ENCODE results near the gene FAT2. TPM values are rescaled to one million over a fixed set of nuclear protein-coding genes. Genes with fewer than 3 reads are reported as not detected.

The FAT2 gene
- polyA plus RNA-seq, 1 donor = 0.66 TPM

GRCh38 chr5:151553130-151553670 is 37.9 kb downstream of the FAT2 start:
- no peak for DNase-seq

- no peak for DNase-seq
Measured at GRCh38 chr5:151551985-151552384, 39.1 kb downstream of the FAT2 start.

GRCh38 chr5:151550146-151550545 is 41.0 kb downstream of the FAT2 start:
- DNase-seq = no peak

- no peak for DNase-seq
Measured at GRCh38 chr5:151549713-151550112, 41.4 kb downstream of the FAT2 start.

- no peak for DNase-seq
Measured at GRCh38 chr5:151547364-151547763, 43.8 kb downstream of the FAT2 start.

- no peak for DNase-seq
Measured at GRCh38 chr5:151541571-151541970, 49.6 kb downstream of the FAT2 start.

Other genes starting within 250 kb of the FAT2 start
- gene SLC36A2, start 243.8 kb downstream of the FAT2 start, polyA plus RNA-seq (ENCODE audit: insufficient read length) = 0.49 TPM
- gene SLC36A1, start 143.7 kb downstream of the FAT2 start, polyA plus RNA-seq (ENCODE audit: insufficient read length) = 21.6 TPM
- gene SPARC, start 95.6 kb upstream of the FAT2 start, polyA plus RNA-seq (ENCODE audit: insufficient read length) = 3,722 TPM
- gene ATOX1, start 167.3 kb upstream of the FAT2 start, polyA plus RNA-seq (ENCODE audit: insufficient read length) = 44.0 TPM
- gene G3BP1, start 180.6 kb upstream of the FAT2 start, polyA plus RNA-seq (ENCODE audit: insufficient read length) = 90.6 TPM

Measured in hindlimb muscle (tissue), 1 donor.